GM21576 (cell line): ENCODE results near the gene TDRD6.
"Not testable (repeated sequence)": the region's sequence is repeated elsewhere in the genome, so short reads cannot be mapped to it uniquely, and the experiment has no call there.

ENCODE experiments used
- ATAC-seq: cut with Tn5 transposase; IDR thresholded peaks from one replicate; pipeline ENCODE4 v1.9.1; 2021; ENCODE audit warnings: mild to moderate bottlenecking, moderate library complexity; ENCODE audit not compliant: unreplicated experiment

TDRD6 gene

GRCh38 chr6:46743425-46744158 lies 55.9 kb downstream of the TDRD6 start:
- ATAC-seq, result no peak

DNA sequence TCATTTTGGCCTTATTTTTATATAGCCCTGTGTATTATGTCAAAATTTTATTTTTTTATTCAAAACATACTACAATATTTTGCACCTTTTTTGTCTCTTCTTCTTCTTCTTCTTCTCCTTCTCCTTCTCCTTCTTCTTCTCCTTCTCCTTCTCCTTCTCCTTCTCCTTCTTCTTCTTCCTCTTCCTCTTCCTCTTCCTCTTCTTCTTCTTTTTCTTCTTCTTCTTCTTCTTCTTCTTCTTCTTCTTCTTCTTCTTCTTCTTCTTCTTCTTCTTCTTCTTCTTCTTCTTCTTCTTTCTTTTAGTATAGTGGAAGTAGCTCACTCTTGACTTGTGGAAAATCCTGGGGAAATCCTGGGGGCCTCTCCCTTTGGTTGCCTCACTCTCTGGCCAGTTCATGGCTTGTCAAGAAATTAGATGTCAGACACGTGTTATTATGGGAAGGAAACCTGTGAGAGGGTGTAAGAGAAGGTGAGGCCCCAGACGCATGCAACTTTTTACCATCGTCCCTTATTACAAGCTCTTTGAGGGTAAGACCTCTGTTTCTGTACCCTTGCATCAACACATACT lies 56.6 kb downstream of the TDRD6 start:
- not testable (repeated sequence) for ATAC-seq

GRCh38 chr6:46745973-46746372 lies 58.3 kb downstream of the TDRD6 start:
- no peak for ATAC-seq

GRCh38 chr6:46746696-46747095 lies 59.0 kb downstream of the TDRD6 start, which contains the start of gene ANKRD66:
Gene ANKRD66, plus strand, starts transcription at chr6:46746933. Its CDS starts 5,016 bp downstream, at chr6:46751949.
- ATAC-seq, result no peak

GRCh38 chr6:46748940-46749503 lies 61.3 kb downstream of the TDRD6 start:
- no peak for ATAC-seq

- no peak for ATAC-seq
Measured at GRCh38 chr6:46749731-46750130, 62.0 kb downstream of the TDRD6 start.

GRCh38 chr6:46751658-46752057 lies 64.0 kb downstream of the TDRD6 start:
- no peak for ATAC-seq
